Heart right ventricle (tissue), 16 donors: Measurements from ENCODE around the gene MPP1. TPM values are rescaled to one million over a fixed set of nuclear protein-coding genes. Genes with fewer than 3 reads are reported as not detected.
A peak's percentile ranks its signal among the peaks of the same experiment; 100 is the strongest.
"Not testable (repeated sequence)": the region's sequence is repeated elsewhere in the genome, so short reads cannot be mapped to it uniquely, and the experiment has no call there.

Experiments used
- ATAC-seq, 8 donors: fragments of 200-7000 bp; cut with Tn5 transposase; one replicate each; pipeline ENCODE4 v1.9.1; 2020; ENCODE audit warnings: mild to moderate bottlenecking in 8 of 8, moderate library complexity in 8 of 8, moderate number of reproducible peaks in 1 of 8
- DNase-seq, 2 donors: peaks; one replicate each; pipeline ENCODE4 v3.0.0-alpha.2; 2020
- H3K27ac ChIP-seq, 10 donors: fragments of 200-600 bp; sonication (generic) in 2 of 10; one replicate each; pipeline versions ENCODE4 v1.5.0 to v1.8.0; 2020 to 2022; ENCODE audit warnings: mild to moderate bottlenecking in 3 of 10
- H3K27me3 ChIP-seq, 7 donors: fragments of 200-600 bp; one replicate each; pipeline ENCODE4 v1.8.0; 2021 to 2022; ENCODE audit warnings: mild to moderate bottlenecking in 2 of 7
- H3K36me3 ChIP-seq, 9 donors: fragments of 200-600 bp; sonication (generic) in 1 of 9; one replicate each; pipeline versions ENCODE4 v1.5.0 to v1.8.0; 2020 to 2022; ENCODE audit warnings: mild to moderate bottlenecking in 2 of 9
- H3K4me1 ChIP-seq, 9 donors: fragments of 200-600 bp; sonication (generic) in 1 of 9; one replicate each; pipeline versions ENCODE4 v1.5.0 to v1.8.0; 2020 to 2022; ENCODE audit warnings: mild to moderate bottlenecking in 4 of 9
- H3K4me3 ChIP-seq, 10 donors: fragments of 200-600 bp; sonication (generic) in 2 of 10; one replicate each; pipeline versions ENCODE4 v1.5.0 to v1.8.0; 2020 to 2022; ENCODE audit warnings: mild to moderate bottlenecking in 7 of 10, moderate library complexity in 2 of 10
- H3K9me3 ChIP-seq, 11 donors: fragments of 200-600 bp in 10 of 11; sonication (generic) in 2 of 11; one replicate each; pipeline versions ENCODE4 v1.5.0 to v1.8.0; 2013 to 2022; ENCODE audit warnings: mild to moderate bottlenecking in 2 of 11, control low read depth in 1 of 11, moderate library complexity in 1 of 11
- WGBS, 2 donors: extraction: QIAGEN DNeasy Blood & Tissue Kit; methylation state at CpG; one replicate each; pipeline ENCODE4 v1.1.7; 2013; ENCODE audit warnings: inconsistent platforms in 1 of 2; 5-methylcytosine and 5-hydroxymethylcytosine counted together
- intact Hi-C, 10 donors: fragments of 100-400 bp; cut with DNase I; formaldehyde crosslinking; loops; one replicate each; pipeline versions ENCODE4 v1.11.1 to v1.14.2; 2022
- polyA plus RNA-seq, 2 donors: library from polyadenylated mRNA; stranded (reverse); fragments of 200-250 nt; gene quantifications; one replicate each; pipeline ENCODE4 v1.2.3, GENCODE V29; 2013
- total RNA-seq, 10 donors: library from RNA; stranded (reverse); fragmentation: NEBNext Ultra II Directional in 3 of 10; extraction: Animal tissue kit (Norgen Biotek cat#: 25700) in 3 of 10; gene quantifications; one replicate each; pipeline versions ENCODE4 v1.2.1 to v1.2.4, GENCODE V29; 2021 to 2023
- TF ChIP-seq, protein P1 (sequence below), 9 donors: fragments of 200-600 bp; sonication (generic) in 2 of 9; IDR thresholded peaks; one replicate each; pipeline versions ENCODE4 v1.5.0 to v1.8.0; 2021 to 2022; ENCODE audit warnings: antibody characterized with exemption in 9 of 9, mild to moderate bottlenecking in 5 of 9, moderate library complexity in 1 of 9
- donor health status: Arrhythmogenic right ventricular cardiomyopathy.
- donor health status: ischemic (EF 13 %, LVEDD 7.1; RV severe dilation, severe dysfunction).
- donor health status: healthy with polysubstance abuse.
- donor health status: DM: no; HTN: yes; CAD: no.
- donor health status: DM: no; HTN: no; CAD: no.
- donor health status: ischemic (EF 25% LVEDD 6.9; RV normal size, moderate dysfunction).
- donor health status: ischemic (EF 25% LVEDD 5.7; RV mildly dilated, moderate dysfunction).
- donor health status: healthy.
- donor health status: DM: yes; HTN: yes; CAD: no.
- donor health status: Ischemic cardiomyopathy.
- donor health status: ischemic (EF 35%, LVEDD 5.7; RV mildly dilated, moderate dysfunction).
- donor health status: nonischemic (EF 11% LVEDD 7.7; RV severe dilation, severe dysfunction).
- donor health status: DM: yes; HTN: yes; CAD: no.
- donor health status: PGD.
- donor health status: ischemic (EF 29% LVEDD 5.4; RV normal size, mild dysfunction).
- donor health status: nonischemic (EF 23%, LVEDD 6.1; RV moderate dilation, normal function).

Gene MPP1
- total and polyA plus RNA-seq, 12 donors = 18.4 to 50.6 (median 39.6) TPM

DNA sequence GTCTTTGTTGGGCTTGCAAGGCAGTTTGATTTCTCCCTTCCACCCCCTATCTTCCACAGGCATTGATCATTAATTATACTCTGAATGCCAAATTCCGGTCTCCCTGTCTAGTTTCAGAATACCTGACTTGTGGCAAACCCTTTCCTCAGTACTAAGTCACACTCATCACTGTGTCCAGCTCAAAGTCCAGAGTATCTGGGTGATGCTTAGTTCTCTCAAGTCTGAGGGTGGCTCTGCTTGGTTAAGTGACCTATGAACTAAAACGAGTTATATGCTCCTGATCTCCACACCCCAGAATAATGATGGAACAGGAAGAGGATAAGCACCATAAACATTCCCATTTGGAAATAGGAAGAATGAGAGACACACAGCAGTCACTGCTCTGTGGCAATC, 22.7 kb upstream of the MPP1 start:
- H3K36me3 ChIP-seq = no peaks in the 10 kb centered on the region
- H3K9me3 ChIP-seq = no peaks in the 10 kb centered on the region
- WGBS, 2 donors = 84 to 94% methylated on average over 2 of the region's 2 CpGs
- H3K4me3 ChIP-seq = no peak overlapping the region
- TF ChIP-seq, protein P1, sequence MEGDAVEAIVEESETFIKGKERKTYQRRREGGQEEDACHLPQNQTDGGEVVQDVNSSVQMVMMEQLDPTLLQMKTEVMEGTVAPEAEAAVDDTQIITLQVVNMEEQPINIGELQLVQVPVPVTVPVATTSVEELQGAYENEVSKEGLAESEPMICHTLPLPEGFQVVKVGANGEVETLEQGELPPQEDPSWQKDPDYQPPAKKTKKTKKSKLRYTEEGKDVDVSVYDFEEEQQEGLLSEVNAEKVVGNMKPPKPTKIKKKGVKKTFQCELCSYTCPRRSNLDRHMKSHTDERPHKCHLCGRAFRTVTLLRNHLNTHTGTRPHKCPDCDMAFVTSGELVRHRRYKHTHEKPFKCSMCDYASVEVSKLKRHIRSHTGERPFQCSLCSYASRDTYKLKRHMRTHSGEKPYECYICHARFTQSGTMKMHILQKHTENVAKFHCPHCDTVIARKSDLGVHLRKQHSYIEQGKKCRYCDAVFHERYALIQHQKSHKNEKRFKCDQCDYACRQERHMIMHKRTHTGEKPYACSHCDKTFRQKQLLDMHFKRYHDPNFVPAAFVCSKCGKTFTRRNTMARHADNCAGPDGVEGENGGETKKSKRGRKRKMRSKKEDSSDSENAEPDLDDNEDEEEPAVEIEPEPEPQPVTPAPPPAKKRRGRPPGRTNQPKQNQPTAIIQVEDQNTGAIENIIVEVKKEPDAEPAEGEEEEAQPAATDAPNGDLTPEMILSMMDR (IDR thresholded peaks at IDR 0.05) = no peak
- intact Hi-C loops = no loop called here
- peak overlapping the region in 1 of 10 donors; percentile 47 for H3K27ac ChIP-seq
- ATAC-seq = no peak
- no peak for DNase-seq
- H3K4me1 ChIP-seq = no peaks in the 10 kb centered on the region
- peaks cover 0 to 4% (median 0%) of the 10 kb centered on the region in 7 donors for H3K27me3 ChIP-seq

DNA sequence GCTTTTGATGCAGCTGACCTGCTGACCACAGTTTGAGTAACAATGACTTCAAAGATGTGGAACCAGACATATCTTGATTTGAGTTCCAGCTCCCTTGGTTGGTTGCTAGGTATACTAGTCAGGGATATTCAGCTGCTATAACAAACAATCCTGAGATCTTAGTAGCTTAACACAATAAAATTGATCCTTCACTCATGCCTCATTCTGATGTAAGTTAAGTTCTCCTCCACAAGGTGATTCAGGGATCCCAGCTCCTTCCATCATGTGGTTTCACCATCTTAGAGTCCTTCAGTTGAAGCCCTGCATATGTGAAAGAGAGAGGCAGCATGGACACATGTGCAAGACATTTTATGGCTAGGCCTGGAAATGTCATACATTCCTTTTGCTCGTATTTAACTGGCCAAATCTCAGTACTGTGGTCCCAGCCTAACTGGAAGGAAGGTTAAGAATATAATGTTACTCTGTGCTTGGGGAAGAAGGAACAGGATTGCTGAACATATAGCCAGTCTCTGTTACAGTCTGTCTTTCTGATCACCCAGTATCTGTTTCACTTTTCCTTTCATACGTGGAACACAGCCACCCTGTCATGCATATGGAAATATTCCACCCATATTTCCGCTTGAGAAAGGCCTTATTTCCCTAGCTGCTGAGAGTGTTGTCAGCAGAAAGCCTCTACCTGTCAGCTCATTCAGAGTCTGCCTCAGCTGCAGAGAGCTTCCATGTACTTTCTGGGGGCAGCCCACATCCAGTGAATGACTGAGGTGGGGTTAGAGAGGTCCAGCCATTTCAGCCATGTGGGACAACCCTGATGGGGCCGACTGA, 22.1 kb upstream of the MPP1 start:
- peak overlapping the region in 1 of 10 donors; percentile 47 for H3K27ac ChIP-seq
- DNase-seq = no peak
- no peak overlapping the region for H3K4me3 ChIP-seq
- no peaks in the 10 kb centered on the region for H3K4me1 ChIP-seq
- TF ChIP-seq, protein P1 (IDR thresholded peaks at IDR 0.05) = no peak
- intact Hi-C loops = no loop called here
- peaks cover 0 to 4% (median 0%) of the 10 kb centered on the region in 7 donors for H3K27me3 ChIP-seq
- ATAC-seq = no peak
- H3K36me3 ChIP-seq = no peaks in the 10 kb centered on the region
- no peaks in the 10 kb centered on the region for H3K9me3 ChIP-seq
- 78 to 82% methylated on average over 4 of the region's 4 CpGs for WGBS, 2 donors

DNA sequence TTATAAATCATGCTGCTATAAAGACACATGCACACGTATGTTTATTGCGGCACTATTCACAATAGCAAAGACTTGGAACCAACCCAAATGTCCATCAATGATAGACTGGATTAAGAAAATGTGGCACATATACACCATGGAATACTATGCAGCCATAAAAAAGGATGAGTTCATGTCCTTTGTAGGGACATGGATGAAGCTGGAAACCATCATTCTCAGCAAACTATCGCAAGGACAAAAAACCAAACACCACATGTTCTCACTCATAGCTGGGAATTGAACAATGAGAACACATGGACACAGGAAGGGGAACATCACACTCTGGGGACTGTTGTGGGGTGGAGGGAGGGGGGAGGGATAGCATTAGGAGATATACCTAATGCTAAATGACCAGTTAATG, 20.3 kb upstream of the MPP1 start:
- H3K4me3 ChIP-seq, DNase-seq, H3K9me3 ChIP-seq, ATAC-seq, H3K4me1 ChIP-seq, H3K36me3 ChIP-seq, H3K27ac ChIP-seq, intact Hi-C loops, H3K27me3 ChIP-seq: not testable (repeated sequence)
- WGBS, 2 donors = no CpG with 5 or more reads among the region's 3 CpGs

DNA sequence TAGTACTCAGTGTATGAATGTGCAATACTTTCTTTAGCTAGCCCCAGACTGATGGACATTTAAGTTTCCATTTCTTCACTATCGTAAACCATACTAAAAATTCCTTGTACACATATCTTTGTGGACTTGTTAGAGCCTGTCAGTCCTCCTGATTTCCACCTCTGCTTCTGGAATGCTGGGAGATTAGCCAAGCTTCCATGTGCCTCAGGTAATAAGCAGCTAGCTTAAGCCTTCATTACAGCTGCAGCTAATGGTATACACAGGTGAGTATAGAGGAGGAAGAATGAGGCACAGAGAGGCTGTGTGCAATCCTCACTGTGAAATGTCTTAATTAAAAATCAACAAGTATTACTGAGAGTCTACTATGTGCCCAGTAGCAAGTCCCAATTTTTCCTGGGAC, 19.4 kb upstream of the MPP1 start:
- ATAC-seq (no peak), DNase-seq (no peak)
- Histone ChIP-seq H3K4me3 (no peak overlapping the region), H3K36me3 (no peaks in the 10 kb centered on the region), H3K27ac (no peak overlapping the region), H3K27me3 (no peaks in the 10 kb centered on the region), H3K4me1 (no peaks in the 10 kb centered on the region), H3K9me3 (no peaks in the 10 kb centered on the region)
- intact Hi-C loops = no loop called here
- TF ChIP-seq, protein P1 (IDR thresholded peaks at IDR 0.05) = no peak
- 84% methylated on average over 1 of the region's 1 CpG for WGBS, 2 donors

DNA sequence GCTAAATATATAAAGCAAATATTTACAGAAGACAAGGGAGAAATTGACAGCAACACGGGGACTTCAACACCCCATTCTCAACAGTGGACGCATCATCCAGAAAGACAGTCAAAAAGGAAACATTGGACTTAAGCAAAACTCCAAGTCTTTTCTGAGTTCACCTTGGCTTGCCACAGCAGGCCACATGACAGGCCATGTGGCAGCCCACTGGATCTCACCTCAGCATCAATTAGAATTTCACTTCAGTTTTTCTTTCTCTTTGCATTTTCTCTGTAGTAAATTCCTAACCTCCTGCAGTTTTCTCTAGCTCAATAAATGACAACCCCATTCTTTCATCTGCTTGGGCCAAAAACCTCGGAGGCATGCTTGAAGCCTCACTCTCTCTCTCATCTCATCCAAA, 16.7 kb upstream of the MPP1 start:
- Histone ChIP-seq H3K4me3 (no peak overlapping the region), H3K36me3 (no peaks in the 10 kb centered on the region), H3K27ac (no peak overlapping the region), H3K4me1 (no peaks in the 10 kb centered on the region), H3K27me3 (no peaks in the 10 kb centered on the region), H3K9me3 (peaks cover 0 to 6% (median 0%) of the 10 kb centered on the region in 11 donors)
- TF ChIP-seq, protein P1 (IDR thresholded peaks at IDR 0.05) = no peak
- WGBS, 2 donors = 87 to 88% methylated on average over 3 of the region's 3 CpGs
- DNase-seq (no peak), ATAC-seq (no peak)
- intact Hi-C loops = no loop called here
